GM12878 (cell line): ENCODE measurements around the gene CSRP2. TPM values are rescaled to one million over a fixed set of nuclear protein-coding genes. Genes with fewer than 3 reads are reported as not detected.

Source experiments
- BHLHE40 ChIP-seq, 2 experiments: fragments of 450-650 bp in 1 of 2; IDR thresholded peaks; 2 replicates each; pipeline ENCODE4 v1.6.1; 2011 to 2017; ENCODE audit warnings: low read depth in 2 of 2, borderline replicate concordance in 1 of 2, improper control_type of control experiment in 1 of 2, low read length in 1 of 2, mild to moderate bottlenecking in 1 of 2
- MXI1 ChIP-seq: fragments of 150-350 bp; IDR thresholded peaks from 2 replicates; pipeline ENCODE4 v1.6.1; 2011; ENCODE audit warnings: low read depth, mild to moderate bottlenecking, inconsistent platforms, low read length, improper control_type of control experiment
- TCF7 ChIP-seq: IDR thresholded peaks from 2 replicates; pipeline ENCODE4 v1.6.1; 2014; ENCODE audit warnings: antibody characterized with exemption, borderline replicate concordance
- polyA plus RNA-seq, 11 experiments: library from polyadenylated mRNA; depleted of rRNA in 4 of 11; unstranded in 6 of 11; stranded (reverse) in 5 of 11; fragments of >200 nt; fragmentation: Nextera tagmentation in 4 of 11; fragmentation: Illumina TruSeq in 1 of 11; extraction: Ambion mirVana in 4 of 11; extraction: Trizol in 1 of 11; gene quantifications; 1 replicate in 1 of 11; 2 replicates in 10 of 11; pipeline versions ENCODE4 v1.2.1 to v1.2.3, GENCODE V29; 2011 to 2016; ENCODE audit warnings: inconsistent platforms in 2 of 11, missing spikeins in 2 of 11, low read depth in 1 of 11
- total RNA-seq, 4 experiments: library from RNA; depleted of rRNA in 3 of 4; stranded (reverse); fragments of >200 nt in 3 of 4; fragmentation: Illumina TruSeq in 1 of 4; extraction: Trizol in 1 of 4; gene quantifications; 2 replicates each; pipeline versions ENCODE4 v1.2.1 to v1.2.3, GENCODE V29; 2013 to 2021
- TF ChIP-seq, protein P1 (sequence below): fragments of 450-650 bp; IDR thresholded peaks from 2 replicates; pipeline ENCODE4 v1.6.1; 2017; ENCODE audit warnings: mild to moderate bottlenecking
- TF ChIP-seq, protein P2 (sequence below): fragments of 450-650 bp; IDR thresholded peaks from 2 replicates; pipeline ENCODE4 v1.6.1; 2017; ENCODE audit warnings: mild to moderate bottlenecking, low read depth, inconsistent platforms; ENCODE audit not compliant: poor library complexity, severe bottlenecking
- TF ChIP-seq, protein P3 (sequence below): fragments of 450-650 bp; IDR thresholded peaks from 2 replicates; pipeline ENCODE4 v1.6.1; 2017; ENCODE audit warnings: low read depth, mild to moderate bottlenecking, moderate library complexity
- TF ChIP-seq, protein P4 (sequence below): IDR thresholded peaks from 2 replicates; pipeline ENCODE4 v1.6.1; 2012; ENCODE audit warnings: low read depth, low read length, improper control_type of control experiment

Gene CSRP2
- total and polyA plus RNA-seq, 10 of the 15 experiments (the other 5 are each of a cell fraction or from before 2014, with no cell fraction given): 0.08 to 1.6 (median 0.52) TPM

- TF ChIP-seq, protein P1, sequence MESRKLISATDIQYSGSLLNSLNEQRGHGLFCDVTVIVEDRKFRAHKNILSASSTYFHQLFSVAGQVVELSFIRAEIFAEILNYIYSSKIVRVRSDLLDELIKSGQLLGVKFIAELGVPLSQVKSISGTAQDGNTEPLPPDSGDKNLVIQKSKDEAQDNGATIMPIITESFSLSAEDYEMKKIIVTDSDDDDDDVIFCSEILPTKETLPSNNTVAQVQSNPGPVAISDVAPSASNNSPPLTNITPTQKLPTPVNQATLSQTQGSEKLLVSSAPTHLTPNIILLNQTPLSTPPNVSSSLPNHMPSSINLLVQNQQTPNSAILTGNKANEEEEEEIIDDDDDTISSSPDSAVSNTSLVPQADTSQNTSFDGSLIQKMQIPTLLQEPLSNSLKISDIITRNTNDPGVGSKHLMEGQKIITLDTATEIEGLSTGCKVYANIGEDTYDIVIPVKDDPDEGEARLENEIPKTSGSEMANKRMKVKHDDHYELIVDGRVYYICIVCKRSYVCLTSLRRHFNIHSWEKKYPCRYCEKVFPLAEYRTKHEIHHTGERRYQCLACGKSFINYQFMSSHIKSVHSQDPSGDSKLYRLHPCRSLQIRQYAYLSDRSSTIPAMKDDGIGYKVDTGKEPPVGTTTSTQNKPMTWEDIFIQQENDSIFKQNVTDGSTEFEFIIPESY: no peak
- TF ChIP-seq MXI1 (no peak), TCF7 (no peak), BHLHE40 (IDR thresholded peaks at IDR 0.05; ENCODE audit: borderline replicate concordance in 1 of 2, low read depth in 2 of 2, low read length in 1 of 2) (no peak)
- TF ChIP-seq, protein P2, sequence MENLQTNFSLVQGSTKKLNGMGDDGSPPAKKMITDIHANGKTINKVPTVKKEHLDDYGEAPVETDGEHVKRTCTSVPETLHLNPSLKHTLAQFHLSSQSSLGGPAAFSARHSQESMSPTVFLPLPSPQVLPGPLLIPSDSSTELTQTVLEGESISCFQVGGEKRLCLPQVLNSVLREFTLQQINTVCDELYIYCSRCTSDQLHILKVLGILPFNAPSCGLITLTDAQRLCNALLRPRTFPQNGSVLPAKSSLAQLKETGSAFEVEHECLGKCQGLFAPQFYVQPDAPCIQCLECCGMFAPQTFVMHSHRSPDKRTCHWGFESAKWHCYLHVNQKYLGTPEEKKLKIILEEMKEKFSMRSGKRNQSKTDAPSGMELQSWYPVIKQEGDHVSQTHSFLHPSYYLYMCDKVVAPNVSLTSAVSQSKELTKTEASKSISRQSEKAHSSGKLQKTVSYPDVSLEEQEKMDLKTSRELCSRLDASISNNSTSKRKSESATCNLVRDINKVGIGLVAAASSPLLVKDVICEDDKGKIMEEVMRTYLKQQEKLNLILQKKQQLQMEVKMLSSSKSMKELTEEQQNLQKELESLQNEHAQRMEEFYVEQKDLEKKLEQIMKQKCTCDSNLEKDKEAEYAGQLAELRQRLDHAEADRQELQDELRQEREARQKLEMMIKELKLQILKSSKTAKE: no peak
- TF ChIP-seq, protein P3, sequence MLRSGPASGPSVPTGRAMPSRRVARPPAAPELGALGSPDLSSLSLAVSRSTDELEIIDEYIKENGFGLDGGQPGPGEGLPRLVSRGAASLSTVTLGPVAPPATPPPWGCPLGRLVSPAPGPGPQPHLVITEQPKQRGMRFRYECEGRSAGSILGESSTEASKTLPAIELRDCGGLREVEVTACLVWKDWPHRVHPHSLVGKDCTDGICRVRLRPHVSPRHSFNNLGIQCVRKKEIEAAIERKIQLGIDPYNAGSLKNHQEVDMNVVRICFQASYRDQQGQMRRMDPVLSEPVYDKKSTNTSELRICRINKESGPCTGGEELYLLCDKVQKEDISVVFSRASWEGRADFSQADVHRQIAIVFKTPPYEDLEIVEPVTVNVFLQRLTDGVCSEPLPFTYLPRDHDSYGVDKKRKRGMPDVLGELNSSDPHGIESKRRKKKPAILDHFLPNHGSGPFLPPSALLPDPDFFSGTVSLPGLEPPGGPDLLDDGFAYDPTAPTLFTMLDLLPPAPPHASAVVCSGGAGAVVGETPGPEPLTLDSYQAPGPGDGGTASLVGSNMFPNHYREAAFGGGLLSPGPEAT: no peak
- TF ChIP-seq, protein P4, sequence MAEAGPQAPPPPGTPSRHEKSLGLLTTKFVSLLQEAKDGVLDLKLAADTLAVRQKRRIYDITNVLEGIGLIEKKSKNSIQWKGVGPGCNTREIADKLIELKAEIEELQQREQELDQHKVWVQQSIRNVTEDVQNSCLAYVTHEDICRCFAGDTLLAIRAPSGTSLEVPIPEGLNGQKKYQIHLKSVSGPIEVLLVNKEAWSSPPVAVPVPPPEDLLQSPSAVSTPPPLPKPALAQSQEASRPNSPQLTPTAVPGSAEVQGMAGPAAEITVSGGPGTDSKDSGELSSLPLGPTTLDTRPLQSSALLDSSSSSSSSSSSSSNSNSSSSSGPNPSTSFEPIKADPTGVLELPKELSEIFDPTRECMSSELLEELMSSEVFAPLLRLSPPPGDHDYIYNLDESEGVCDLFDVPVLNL: no peak
Measured at GRCh38 chr12:76927170-76927784, 48.5 kb upstream of the CSRP2 start (continued).
